ENCODE measurements around the gene HLA-DRA. TPM values are rescaled to one million over a fixed set of nuclear protein-coding genes. Genes with fewer than 3 reads are reported as not detected.
A peak's percentile ranks its signal among the peaks of the same experiment; 100 is the strongest.
"Not testable (repeated sequence)": the region's sequence is repeated elsewhere in the genome, so short reads cannot be mapped to it uniquely, and the experiment has no call there.

Gene HLA-DRA
- total and polyA plus RNA-seq, 7 donors = 101 to 1,090 (median 137) TPM

- no peaks in the 10 kb centered on the region for H3K36me3 ChIP-seq
- no peak for TF ChIP-seq EP300 (IDR thresholded peaks at IDR 0.05)
- TF ChIP-seq POLR2AphosphoS5 (IDR thresholded peaks at IDR 0.05) = no peak
- no peak for TF ChIP-seq POLR2A (IDR thresholded peaks at IDR 0.05)
- no peak for TF ChIP-seq CTCF (IDR thresholded peaks at IDR 0.05)
- peaks cover 0 to 13% (median 12%) of the 10 kb centered on the region in 3 donors for H3K27me3 ChIP-seq
- intact Hi-C loops (cut with DNase I) = no loop called here
- no peak overlapping the region for H3K4me3 ChIP-seq
- no peaks in the 10 kb centered on the region for H3K4me1 ChIP-seq
- DNase-seq = no peak
- H3K27ac ChIP-seq = no peak overlapping the region
- 63 to 76% methylated on average over 4 of the region's 4 CpGs for WGBS, 2 donors
- H3K9me3 ChIP-seq = no peaks in the 10 kb centered on the region
Observed at GRCh38 chr6:32457054-32457453, 17.4 kb downstream of the HLA-DRA start.

DNA sequence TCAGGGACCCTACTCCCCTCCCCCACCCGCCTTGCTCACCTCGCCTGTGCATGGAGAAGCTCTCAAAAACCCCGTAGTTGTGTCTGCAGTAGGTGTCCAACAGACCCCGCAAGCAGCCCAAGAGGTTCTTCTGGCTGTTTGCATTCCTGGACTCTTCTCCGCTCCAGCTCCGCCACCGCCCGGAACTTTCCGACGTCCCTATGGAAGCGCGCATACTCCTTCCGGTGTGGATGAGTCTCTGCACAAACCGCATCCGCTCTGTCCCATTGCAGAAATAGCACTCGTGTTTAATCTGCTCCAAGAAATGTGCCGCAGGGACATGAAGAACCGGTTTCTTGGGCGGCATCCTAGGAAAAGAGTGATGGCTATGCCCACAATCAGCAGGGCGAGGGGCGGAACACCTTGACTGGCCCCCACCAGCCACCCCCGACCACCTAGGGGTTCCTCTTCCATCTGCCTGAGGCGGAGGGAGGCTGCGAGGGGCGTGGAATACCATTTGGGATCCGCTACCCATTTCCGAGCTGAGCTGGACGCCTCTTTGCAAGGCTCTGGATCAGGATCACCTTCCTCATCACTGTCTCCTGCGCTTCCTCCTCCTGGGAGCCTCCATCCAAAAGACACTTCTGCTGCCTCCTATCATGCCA lies 20.2 kb downstream of the HLA-DRA start:
- TF ChIP-seq EP300 (IDR thresholded peaks at IDR 0.05) (no peak), POLR2AphosphoS5 (IDR thresholded peaks at IDR 0.05) (no peak), CTCF (IDR thresholded peaks at IDR 0.05) (no peak), POLR2A (IDR thresholded peaks at IDR 0.05) (no peak)
- H3K9me3 ChIP-seq = no peaks in the 10 kb centered on the region
- DNase-seq = no peak
- intact Hi-C loops (cut with DNase I) = no loop called here
- no peaks in the 10 kb centered on the region for H3K36me3 ChIP-seq
- H3K4me1 ChIP-seq = no peaks in the 10 kb centered on the region
- peak overlapping the region in 1 of 4 donors; percentile 29 for H3K4me3 ChIP-seq
- no peak overlapping the region for H3K27ac ChIP-seq
- whole genome bisulfite sequencing, 2 donors = 61 to 74% methylated on average over 29 of the region's 29 CpGs
- peaks cover 0 to 13% (median 12%) of the 10 kb centered on the region in 3 donors for H3K27me3 ChIP-seq

GRCh38 chr6:32460528-32460927 lies 20.8 kb downstream of the HLA-DRA start:
- intact Hi-C loops (cut with DNase I) = no loop called here

DNA sequence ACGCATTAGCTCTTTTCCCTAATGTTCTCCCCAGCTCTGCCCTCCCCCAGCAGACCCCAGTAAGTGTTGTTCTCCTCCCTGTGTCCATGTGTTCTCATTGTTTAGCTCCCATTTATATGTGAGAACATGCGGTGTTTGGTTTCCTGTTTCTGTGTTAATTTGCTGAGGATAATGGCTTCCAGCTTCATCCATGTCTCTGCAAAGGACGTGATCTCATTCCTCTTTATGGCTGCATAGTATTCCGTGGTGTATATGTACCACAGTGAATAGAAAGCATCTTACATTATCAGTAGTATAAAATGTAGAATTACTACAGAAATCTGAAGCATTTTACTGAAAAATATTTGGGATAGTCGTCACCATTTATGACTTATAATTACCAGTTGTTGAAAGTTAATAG lies 21.8 kb downstream of the HLA-DRA start:
- H3K27ac ChIP-seq = no peak overlapping the region
- H3K4me3 ChIP-seq = no peak overlapping the region
- TF ChIP-seq EP300 (IDR thresholded peaks at IDR 0.05) (no peak), CTCF (IDR thresholded peaks at IDR 0.05) (no peak), POLR2A (IDR thresholded peaks at IDR 0.05) (no peak), POLR2AphosphoS5 (IDR thresholded peaks at IDR 0.05) (no peak)
- peaks cover 0 to 13% (median 12%) of the 10 kb centered on the region in 3 donors for H3K27me3 ChIP-seq
- no peaks in the 10 kb centered on the region for H3K36me3 ChIP-seq
- H3K4me1 ChIP-seq = no peaks in the 10 kb centered on the region
- no peak for DNase-seq
- no peaks in the 10 kb centered on the region for H3K9me3 ChIP-seq
- intact Hi-C loops (cut with DNase I) = no loop called here
- 79 to 87% methylated on average over 5 of the region's 5 CpGs for WGBS, 2 donors

More at GRCh38 chr6:32460528-32460927, 20.8 kb downstream of the HLA-DRA start:
- Histone ChIP-seq H3K36me3 (no peaks in the 10 kb centered on the region), H3K9me3 (no peaks in the 10 kb centered on the region), H3K27me3 (peaks cover 0 to 13% (median 12%) of the 10 kb centered on the region in 3 donors), H3K4me1 (no peaks in the 10 kb centered on the region), H3K27ac (no peak overlapping the region), H3K4me3 (no peak overlapping the region)
- 65% methylated on average over 4 of the region's 4 CpGs for WGBS, 2 donors
- no peak for DNase-seq
- TF ChIP-seq POLR2AphosphoS5 (IDR thresholded peaks at IDR 0.05) (no peak), POLR2A (IDR thresholded peaks at IDR 0.05) (no peak), EP300 (IDR thresholded peaks at IDR 0.05) (no peak), CTCF (IDR thresholded peaks at IDR 0.05) (no peak)

- TF ChIP-seq EP300 (IDR thresholded peaks at IDR 0.05) (no peak), CTCF (IDR thresholded peaks at IDR 0.05) (no peak), POLR2AphosphoS5 (IDR thresholded peaks at IDR 0.05) (no peak), POLR2A (IDR thresholded peaks at IDR 0.05) (no peak)
Observed at GRCh38 chr6:32462609-32463008, 22.9 kb downstream of the HLA-DRA start.

GRCh38 chr6:32467743-32468503 lies 28.2 kb downstream of the HLA-DRA start:
- H3K4me3 ChIP-seq; intact Hi-C loops (cut with DNase I); H3K9me3 ChIP-seq; H3K4me1 ChIP-seq; H3K27me3 ChIP-seq; H3K27ac ChIP-seq; H3K36me3 ChIP-seq; DNase-seq: not testable (repeated sequence)
- WGBS, 2 donors = 41 to 66% methylated on average over 4 to 5 of the region's 5 CpGs

More at GRCh38 chr6:32462609-32463008, 22.9 kb downstream of the HLA-DRA start:
- intact Hi-C loops (cut with DNase I) = no loop called here
- Histone ChIP-seq H3K9me3 (no peaks in the 10 kb centered on the region), H3K4me3 (no peak overlapping the region), H3K4me1 (no peaks in the 10 kb centered on the region), H3K27me3 (peaks cover 0 to 13% (median 12%) of the 10 kb centered on the region in 3 donors), H3K27ac (no peak overlapping the region), H3K36me3 (no peaks in the 10 kb centered on the region)
- DNase-seq = no peak
- 35 to 43% methylated on average over 3 of the region's 3 CpGs for WGBS, 2 donors

Data from sigmoid colon (tissue), 7 donors.